ENCODE measurements around the gene ARHGEF37.

ARHGEF37 gene

DNA sequence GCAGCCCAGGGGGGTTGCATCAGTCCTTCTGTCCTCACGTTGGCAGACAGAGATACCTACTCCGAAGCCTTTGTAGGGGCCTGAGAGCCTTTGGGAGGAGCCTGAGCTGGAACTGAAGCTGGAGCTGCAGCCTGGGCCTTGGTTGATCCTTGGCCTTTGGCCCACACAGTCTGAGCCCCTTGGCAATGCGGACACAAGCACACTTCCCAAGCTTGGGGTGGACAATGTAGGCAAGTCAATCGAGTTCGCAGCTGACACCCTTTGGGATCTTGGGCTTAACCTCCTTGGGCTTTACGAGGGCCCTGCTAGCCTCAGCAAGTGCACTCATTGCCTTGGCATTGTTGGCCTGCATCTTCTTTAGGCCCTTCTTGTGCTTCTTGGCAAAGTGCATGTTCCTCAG lies 36.0 kb upstream of the ARHGEF37 start:
- H3K14ac ChIP-seq (ENCODE audit: low read length in 2 of 2), result no peak overlapping the region
- WGBS, result 97% methylated on average over 6 of the region's 6 CpGs
- peaks cover 35 to 73% of the 10 kb centered on the region in 2 experiments for H3K36me3 ChIP-seq (ENCODE audit: control insufficient read depth in 1 of 2, insufficient read depth in 2 of 2, low read depth in 1 of 2, low read length in 2 of 2)
- H2BK5ac ChIP-seq (ENCODE audit: low read depth, low read length, poor library complexity, severe bottlenecking), result no peak overlapping the region
- no peak overlapping the region for H3K9ac ChIP-seq (ENCODE audit: low read length)
- H2BK120ac ChIP-seq (ENCODE audit: low read depth, low read length), result no peak overlapping the region
- no peaks in the 10 kb centered on the region for H3K79me1 ChIP-seq (replicated peaks; ENCODE audit: low read length, poor library complexity, severe bottlenecking)
- H3K27ac ChIP-seq (ENCODE audit: low read length, poor library complexity, severe bottlenecking), result no peak overlapping the region
- H3K4ac ChIP-seq (ENCODE audit: low read depth in 1 of 2, low read length in 2 of 2), result no peak overlapping the region
- DNase-seq, result no peak
- no peak overlapping the region for H2BK15ac ChIP-seq (ENCODE audit: low read depth, poor library complexity, severe bottlenecking)
- no peak overlapping the region for H3K4me2 ChIP-seq (ENCODE audit: low read length, poor library complexity, severe bottlenecking)
- H3K18ac ChIP-seq (ENCODE audit: low read depth in 1 of 2, low read length in 2 of 2), result no peak overlapping the region
- no peak overlapping the region for H2AFZ ChIP-seq (ENCODE audit: low read depth, low read length)
- H3K27me3 ChIP-seq (ENCODE audit: control insufficient read depth in 1 of 2, insufficient read depth in 1 of 2, low read length in 2 of 2), result no peaks in the 10 kb centered on the region
- H2BK12ac ChIP-seq (ENCODE audit: low read length in 2 of 2), result no peak overlapping the region
- H3K9me3 ChIP-seq (ENCODE audit: control insufficient read depth, low read length), result no peaks in the 10 kb centered on the region
- no peak overlapping the region for H4K91ac ChIP-seq (ENCODE audit: low read length)
- no peak overlapping the region for H2AK5ac ChIP-seq (ENCODE audit: low read length, severe bottlenecking)
- H4K8ac ChIP-seq (ENCODE audit: low read length), result peak overlapping the region; percentile 76
- H3K4me3 ChIP-seq (ENCODE audit: insufficient read depth in 1 of 2, low read depth in 1 of 2, low read length in 2 of 2), result no peak overlapping the region
- peaks cover 11% of the 10 kb centered on the region for H3K4me1 ChIP-seq (ENCODE audit: control insufficient read depth, insufficient read depth, low read depth, low read length)
- H3K23ac ChIP-seq (ENCODE audit: low read length in 2 of 2), result no peak overlapping the region

DNA sequence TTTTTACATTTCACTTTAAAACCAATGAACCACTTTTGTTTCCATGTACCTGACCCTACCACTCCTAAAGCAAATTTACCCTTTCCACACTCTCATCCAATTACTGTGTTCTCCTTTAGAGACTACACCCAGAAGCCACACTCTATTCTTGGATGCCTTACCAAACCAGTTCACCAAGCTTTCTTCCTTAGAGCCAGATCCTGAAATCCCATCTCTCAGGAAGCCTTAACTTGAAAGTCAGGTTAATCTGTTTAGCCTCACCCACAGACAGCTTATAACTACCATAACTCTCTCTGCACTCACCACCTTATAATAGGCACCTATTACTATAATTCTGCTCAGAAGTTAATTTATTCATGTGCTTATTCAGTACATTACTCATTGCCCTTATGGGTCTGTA lies 34.3 kb upstream of the ARHGEF37 start:
- Histone ChIP-seq H2AFZ (ENCODE audit: low read depth, low read length) (no peak overlapping the region), H2BK15ac (ENCODE audit: low read depth, poor library complexity, severe bottlenecking) (no peak overlapping the region), H3K14ac (ENCODE audit: low read length in 2 of 2) (no peak overlapping the region), H2BK5ac (ENCODE audit: low read depth, low read length, poor library complexity, severe bottlenecking) (no peak overlapping the region), H3K18ac (ENCODE audit: low read depth in 1 of 2, low read length in 2 of 2) (no peak overlapping the region), H3K36me3 (ENCODE audit: control insufficient read depth in 1 of 2, insufficient read depth in 2 of 2, low read depth in 1 of 2, low read length in 2 of 2) (peaks cover 30 to 67% of the 10 kb centered on the region in 2 experiments), H3K27ac (ENCODE audit: low read length, poor library complexity, severe bottlenecking) (no peak overlapping the region), H3K9ac (ENCODE audit: low read length) (peak overlapping the region; percentile 100), H2BK120ac (ENCODE audit: low read depth, low read length) (no peak overlapping the region), H4K91ac (ENCODE audit: low read length) (no peak overlapping the region), H3K4me3 (ENCODE audit: insufficient read depth in 1 of 2, low read depth in 1 of 2, low read length in 2 of 2) (peak overlapping the region in 1 of 2 experiments; percentile 99), H3K79me1 (replicated peaks; ENCODE audit: low read length, poor library complexity, severe bottlenecking) (no peaks in the 10 kb centered on the region), H4K8ac (ENCODE audit: low read length) (no peak overlapping the region), H3K4me1 (ENCODE audit: control insufficient read depth, insufficient read depth, low read depth, low read length) (peaks cover 10% of the 10 kb centered on the region), H3K9me3 (ENCODE audit: control insufficient read depth, low read length) (no peaks in the 10 kb centered on the region), H3K27me3 (ENCODE audit: control insufficient read depth in 1 of 2, insufficient read depth in 1 of 2, low read length in 2 of 2) (no peaks in the 10 kb centered on the region), H3K4ac (ENCODE audit: low read depth in 1 of 2, low read length in 2 of 2) (no peak overlapping the region), H3K4me2 (ENCODE audit: low read length, poor library complexity, severe bottlenecking) (no peak overlapping the region), H3K23ac (ENCODE audit: low read length in 2 of 2) (no peak overlapping the region), H2AK5ac (ENCODE audit: low read length, severe bottlenecking) (no peak overlapping the region), H2BK12ac (ENCODE audit: low read length in 2 of 2) (no peak overlapping the region)
- no peak for DNase-seq

- Histone ChIP-seq H3K27me3 (ENCODE audit: control insufficient read depth in 1 of 2, insufficient read depth in 1 of 2, low read length in 2 of 2) (no peaks in the 10 kb centered on the region), H3K18ac (ENCODE audit: low read depth in 1 of 2, low read length in 2 of 2) (peak overlapping the region; percentile 78 to 88), H3K4me2 (ENCODE audit: low read length, poor library complexity, severe bottlenecking) (peak overlapping the region; percentile 54), H3K23ac (ENCODE audit: low read length in 2 of 2) (peak overlapping the region in 1 of 2 experiments; percentile 56), H3K79me1 (replicated peaks; ENCODE audit: low read length, poor library complexity, severe bottlenecking) (peaks cover 3% of the 10 kb centered on the region), H2AK5ac (ENCODE audit: low read length, severe bottlenecking) (peak overlapping the region; percentile 78), H3K36me3 (ENCODE audit: control insufficient read depth in 1 of 2, insufficient read depth in 2 of 2, low read depth in 1 of 2, low read length in 2 of 2) (peaks cover 28 to 49% of the 10 kb centered on the region in 2 experiments), H3K14ac (ENCODE audit: low read length in 2 of 2) (peak overlapping the region in 1 of 2 experiments; percentile 92), H4K91ac (ENCODE audit: low read length) (peak overlapping the region; percentile 35), H4K8ac (ENCODE audit: low read length) (peak overlapping the region; percentile 46), H3K4me1 (ENCODE audit: control insufficient read depth, insufficient read depth, low read depth, low read length) (peaks cover 7% of the 10 kb centered on the region), H3K9ac (ENCODE audit: low read length) (peak overlapping the region; percentile 100), H2BK15ac (ENCODE audit: low read depth, poor library complexity, severe bottlenecking) (peak overlapping the region; percentile 71), H2BK12ac (ENCODE audit: low read length in 2 of 2) (peak overlapping the region in 1 of 2 experiments; percentile 15), H2BK5ac (ENCODE audit: low read depth, low read length, poor library complexity, severe bottlenecking) (no peak overlapping the region), H2BK120ac (ENCODE audit: low read depth, low read length) (peak overlapping the region; percentile 11), H3K4me3 (ENCODE audit: insufficient read depth in 1 of 2, low read depth in 1 of 2, low read length in 2 of 2) (peak overlapping the region; percentile 67 to 99), H3K9me3 (ENCODE audit: control insufficient read depth, low read length) (no peaks in the 10 kb centered on the region), H3K4ac (ENCODE audit: low read depth in 1 of 2, low read length in 2 of 2) (peak overlapping the region in 1 of 2 experiments; percentile 45), H2AFZ (ENCODE audit: low read depth, low read length) (no peak overlapping the region), H3K27ac (ENCODE audit: low read length, poor library complexity, severe bottlenecking) (peak overlapping the region; percentile 96)
- WGBS, result under 1% methylated on average over 23 of the region's 25 CpGs
- DNase-seq, result peak; percentile 75
Observed at GRCh38 chr5:149549461-149550267, 31.6 kb upstream of the ARHGEF37 start.

DNA sequence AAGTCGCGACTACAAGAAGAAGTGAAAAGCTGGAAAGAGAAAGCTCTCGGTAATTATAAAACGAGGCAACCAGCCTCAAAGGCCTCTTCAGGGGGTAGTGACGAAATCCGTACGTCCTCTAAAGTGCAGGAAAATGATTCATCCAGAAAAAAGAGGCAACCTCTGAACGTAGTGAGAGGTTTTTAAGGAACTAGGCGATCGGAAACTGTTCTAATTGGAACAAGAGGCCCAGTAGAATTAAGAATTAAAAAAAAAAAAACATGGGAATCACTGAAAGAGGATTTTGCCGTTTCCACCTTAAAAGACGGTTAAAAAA lies 31.1 kb upstream of the ARHGEF37 start:
- Histone ChIP-seq H3K27ac (ENCODE audit: low read length, poor library complexity, severe bottlenecking) (peak overlapping the region; percentile 96), H3K36me3 (ENCODE audit: control insufficient read depth in 1 of 2, insufficient read depth in 2 of 2, low read depth in 1 of 2, low read length in 2 of 2) (peaks cover 22 to 45% of the 10 kb centered on the region in 2 experiments), H4K8ac (ENCODE audit: low read length) (no peak overlapping the region), H3K9ac (ENCODE audit: low read length) (peak overlapping the region; percentile 100), H3K18ac (ENCODE audit: low read depth in 1 of 2, low read length in 2 of 2) (peak overlapping the region; percentile 67 to 88), H2AK5ac (ENCODE audit: low read length, severe bottlenecking) (no peak overlapping the region), H3K27me3 (ENCODE audit: control insufficient read depth in 1 of 2, insufficient read depth in 1 of 2, low read length in 2 of 2) (no peaks in the 10 kb centered on the region), H2BK15ac (ENCODE audit: low read depth, poor library complexity, severe bottlenecking) (no peak overlapping the region), H3K4me3 (ENCODE audit: insufficient read depth in 1 of 2, low read depth in 1 of 2, low read length in 2 of 2) (peak overlapping the region; percentile 67 to 99), H2BK5ac (ENCODE audit: low read depth, low read length, poor library complexity, severe bottlenecking) (peak overlapping the region; percentile 98), H3K79me1 (replicated peaks; ENCODE audit: low read length, poor library complexity, severe bottlenecking) (peaks cover 3% of the 10 kb centered on the region), H3K4me2 (ENCODE audit: low read length, poor library complexity, severe bottlenecking) (peak overlapping the region; percentile 54), H3K23ac (ENCODE audit: low read length in 2 of 2) (no peak overlapping the region), H3K4ac (ENCODE audit: low read depth in 1 of 2, low read length in 2 of 2) (peak overlapping the region in 1 of 2 experiments; percentile 97), H2BK12ac (ENCODE audit: low read length in 2 of 2) (no peak overlapping the region), H4K91ac (ENCODE audit: low read length) (no peak overlapping the region), H3K14ac (ENCODE audit: low read length in 2 of 2) (peak overlapping the region in 1 of 2 experiments; percentile 92), H3K9me3 (ENCODE audit: control insufficient read depth, low read length) (no peaks in the 10 kb centered on the region), H2AFZ (ENCODE audit: low read depth, low read length) (no peak overlapping the region), H3K4me1 (ENCODE audit: control insufficient read depth, insufficient read depth, low read depth, low read length) (peaks cover 7% of the 10 kb centered on the region), H2BK120ac (ENCODE audit: low read depth, low read length) (peak overlapping the region; percentile 11)
- peak; percentile 66 for DNase-seq
- under 1% methylated on average over 12 of the region's 12 CpGs for WGBS

All from mesenchymal stem cell (in vitro differentiated cells and primary cell).